Omental fat pad (tissue), 4 donors: ENCODE data around the gene UBE2G1. TPM values are rescaled to one million over a fixed set of nuclear protein-coding genes. Genes with fewer than 3 reads are reported as not detected.

ENCODE experiments used
- ATAC-seq: fragments of 150-250 bp; one replicate; pipeline ENCODE4 v1.9.1; 2016; ENCODE audit warnings: mild to moderate bottlenecking, moderate library complexity; ENCODE audit not compliant: low FRiP score
- DNase-seq: peaks from one replicate; pipeline ENCODE4 v3.0.0-alpha.2; 2019; ENCODE audit warnings: low spot score
- CTCF ChIP-seq, 3 donors: fragments of 450-650 bp; IDR thresholded peaks; one replicate each; pipeline ENCODE4 v1.5.1; 2016 to 2017; ENCODE audit warnings: antibody characterized with exemption in 3 of 3, mild to moderate bottlenecking in 3 of 3, moderate library complexity in 2 of 3
- total RNA-seq, 4 donors: library from RNA; depleted of rRNA; stranded (reverse); fragments of >200 nt; gene quantifications; one replicate each; pipeline ENCODE4 v1.1.0, GENCODE V29; 2016

The UBE2G1 gene
- total RNA-seq, 4 donors from 2014 or later: 34.7 to 45.6 (median 40.3) TPM

GRCh38 chr17:4345581-4346252, 20.8 kb downstream of the UBE2G1 start:
- DNase-seq (no peak), ATAC-seq (no peak)
- TF ChIP-seq CTCF (IDR thresholded peaks at IDR 0.05): no peak

GRCh38 chr17:4344926-4345325, 21.5 kb downstream of the UBE2G1 start:
- ATAC-seq (no peak), DNase-seq (no peak)
- TF ChIP-seq CTCF (IDR thresholded peaks at IDR 0.05): no peak

DNA sequence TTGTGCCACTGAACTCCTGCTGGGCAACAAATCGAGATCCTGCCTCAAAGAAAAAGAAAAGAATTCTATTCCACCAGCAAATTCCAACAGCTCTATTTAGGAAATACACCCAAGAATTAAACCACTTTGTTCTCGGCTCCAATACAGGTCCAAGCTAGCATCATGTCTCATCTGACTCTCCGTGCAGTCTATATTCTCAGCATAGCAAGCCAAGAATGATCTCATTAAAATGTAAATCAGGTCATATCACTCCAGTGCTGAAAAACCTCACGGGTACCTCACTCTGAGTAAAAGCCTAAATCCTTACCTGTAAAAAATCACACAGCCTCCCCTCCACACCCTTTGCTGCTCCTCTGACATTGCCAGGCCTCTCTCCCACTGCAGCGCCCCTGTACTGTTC, 23.9 kb downstream of the UBE2G1 start:
- no peak for ATAC-seq
- no peak for DNase-seq
- TF ChIP-seq CTCF (IDR thresholded peaks at IDR 0.05): no peak

DNA sequence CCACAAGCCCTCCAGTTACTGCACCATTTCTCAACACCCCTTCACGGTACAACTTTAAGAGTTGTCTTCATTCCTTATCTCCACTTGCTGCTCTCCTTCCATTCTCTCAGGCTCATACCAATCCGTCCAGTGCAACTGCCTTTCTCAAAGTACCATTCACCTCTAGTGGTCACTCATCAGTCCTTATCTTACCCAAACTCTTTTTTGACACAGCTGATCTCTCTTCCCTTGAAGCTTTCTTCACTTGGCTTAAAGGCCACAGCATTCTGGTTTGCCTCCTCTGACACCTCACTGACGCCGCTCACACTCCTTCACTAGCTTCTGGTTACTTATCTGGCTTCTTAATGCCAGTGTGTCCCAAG, 24.9 kb downstream of the UBE2G1 start:
- DNase-seq (no peak), ATAC-seq (no peak)
- no peak for TF ChIP-seq CTCF (IDR thresholded peaks at IDR 0.05)

DNA sequence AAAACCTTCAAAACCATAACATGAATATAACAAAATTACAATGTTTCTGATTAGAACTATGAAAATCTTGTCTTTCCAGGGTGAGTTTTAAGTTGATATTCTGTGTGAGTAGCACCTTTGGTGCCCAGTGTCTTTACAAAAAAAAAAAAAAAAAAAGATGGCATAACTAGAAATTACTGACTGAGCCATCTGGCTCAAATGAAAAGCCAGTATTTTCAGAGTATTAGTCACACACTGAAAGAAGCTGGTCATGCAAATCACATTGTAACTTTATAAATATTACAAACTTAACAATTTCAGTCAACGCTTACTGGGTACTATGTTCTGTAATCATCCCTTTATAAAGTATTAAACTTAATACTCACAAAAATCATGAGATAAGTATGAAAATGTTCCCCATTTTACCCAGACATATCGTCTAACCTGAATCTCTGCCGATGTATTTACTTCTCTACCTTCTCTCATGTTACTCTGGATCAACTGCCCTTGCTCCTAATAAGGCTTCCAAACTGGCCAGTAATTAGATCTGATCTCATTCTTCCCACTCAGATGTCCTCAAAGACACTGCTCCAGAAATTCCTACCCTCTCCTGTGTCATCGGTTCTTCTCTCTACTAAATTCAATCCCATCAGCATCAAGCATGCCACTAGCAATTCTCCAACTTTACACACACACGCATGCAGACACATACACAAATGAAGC, 25.4 kb downstream of the UBE2G1 start:
- ATAC-seq (no peak), DNase-seq (no peak)
- TF ChIP-seq CTCF (IDR thresholded peaks at IDR 0.05): no peak

DNA sequence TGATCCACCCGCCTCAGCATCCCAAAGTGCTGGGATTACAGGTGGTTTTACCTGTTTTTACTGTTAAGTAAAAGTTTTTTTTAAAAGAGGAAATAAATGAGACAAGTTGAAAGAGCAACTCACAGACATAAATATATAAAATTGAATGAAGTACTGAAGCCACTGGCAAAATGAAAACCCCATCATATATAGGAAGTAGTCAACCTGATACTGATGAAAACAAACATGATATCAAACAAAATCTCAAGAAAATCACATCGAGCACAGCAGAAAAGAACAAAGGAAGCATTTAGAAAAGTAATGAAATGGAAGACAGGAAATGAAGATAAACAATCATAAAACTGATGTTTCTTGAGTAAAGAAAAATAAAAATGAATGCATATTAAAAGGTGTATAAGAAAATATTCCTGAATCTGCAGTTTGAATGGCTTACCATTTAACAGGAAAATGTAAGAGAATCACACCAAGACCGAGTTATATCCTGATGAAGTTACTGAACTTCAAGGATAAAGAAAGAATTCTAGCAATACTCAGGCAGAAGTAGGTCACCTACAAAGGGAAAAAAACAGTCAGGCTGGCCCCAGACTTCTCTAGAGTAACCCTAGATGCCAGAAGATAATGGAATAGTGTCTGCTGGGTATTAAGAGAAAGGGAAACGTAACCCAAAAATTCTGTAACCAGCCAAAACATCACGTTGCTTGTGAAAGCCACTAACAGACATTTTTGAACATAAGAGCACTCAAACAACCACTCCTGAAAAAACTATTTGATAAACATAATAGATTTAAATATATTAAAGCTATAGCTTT, 31.5 kb downstream of the UBE2G1 start:
- no peak for TF ChIP-seq CTCF (IDR thresholded peaks at IDR 0.05)
- DNase-seq (no peak), ATAC-seq (no peak)
